Measurements from ENCODE around the gene JMJD1C.
"Not testable (repeated sequence)": the region's sequence is repeated elsewhere in the genome, so short reads cannot be mapped to it uniquely, and the experiment has no call there.

Gene JMJD1C

GRCh38 chr10:63344269-63344668 lies 121.5 kb downstream of the JMJD1C start:
- no peak for DNase-seq

GRCh38 chr10:63343476-63343875 lies 122.3 kb downstream of the JMJD1C start:
- DNase-seq, result no peak

- not testable (repeated sequence) for DNase-seq
These were observed 126.1 kb downstream of the JMJD1C start for GRCh38 chr10:63339640-63340039.

- DNase-seq, result no peak
These were observed 128.1 kb downstream of the JMJD1C start for GRCh38 chr10:63337455-63338251.

- no peak for DNase-seq
These were observed 134.2 kb downstream of the JMJD1C start for GRCh38 chr10:63331586-63331985.

GRCh38 chr10:63324495-63324854 lies 141.3 kb downstream of the JMJD1C start:
- DNase-seq, result no peak

- no peak for DNase-seq
These were observed 141.9 kb downstream of the JMJD1C start for GRCh38 chr10:63323701-63324494.

- no peak for DNase-seq
These were observed 145.1 kb downstream of the JMJD1C start for GRCh38 chr10:63320683-63321082.

- DNase-seq, result no peak
These were observed 146.5 kb downstream of the JMJD1C start for GRCh38 chr10:63319231-63319630.

- no peak for DNase-seq
These were observed 147.3 kb downstream of the JMJD1C start for GRCh38 chr10:63318491-63318890.

- no peak for DNase-seq
These were observed 151.8 kb downstream of the JMJD1C start for GRCh38 chr10:63314020-63314419.

GRCh38 chr10:63313066-63313717 lies 152.6 kb downstream of the JMJD1C start:
- no peak for DNase-seq

GRCh38 chr10:63308628-63309027 lies 157.1 kb downstream of the JMJD1C start:
- no peak for DNase-seq

- no peak for DNase-seq
These were observed 161.6 kb downstream of the JMJD1C start for GRCh38 chr10:63304146-63304545.

- DNase-seq, result no peak
These were observed 165.0 kb downstream of the JMJD1C start for GRCh38 chr10:63300801-63301200.

- no peak for DNase-seq
These were observed 167.8 kb downstream of the JMJD1C start for GRCh38 chr10:63297941-63298340.

- DNase-seq, result no peak
These were observed 171.0 kb downstream of the JMJD1C start for GRCh38 chr10:63294781-63295180.

GRCh38 chr10:63292847-63293246 lies 172.9 kb downstream of the JMJD1C start:
- DNase-seq, result not testable (repeated sequence)

GRCh38 chr10:63288170-63288569 lies 177.6 kb downstream of the JMJD1C start:
- no peak for DNase-seq

GRCh38 chr10:63286754-63287264 lies 179.0 kb downstream of the JMJD1C start:
- DNase-seq, result no peak

- no peak for DNase-seq
These were observed 179.4 kb downstream of the JMJD1C start for GRCh38 chr10:63286340-63286739.

GRCh38 chr10:63283901-63284300 lies 181.9 kb downstream of the JMJD1C start:
- not testable (repeated sequence) for DNase-seq

- no peak for DNase-seq
These were observed 182.7 kb downstream of the JMJD1C start for GRCh38 chr10:63283093-63283492.
